ENCODE data around the gene MBP. TPM values are rescaled to one million over a fixed set of nuclear protein-coding genes. Genes with fewer than 3 reads are reported as not detected.

MBP gene
- total and polyA plus RNA-seq, 2 of the 4 experiments (the other 2 are of a cell fraction): 0.72 to 0.90 TPM

DNA sequence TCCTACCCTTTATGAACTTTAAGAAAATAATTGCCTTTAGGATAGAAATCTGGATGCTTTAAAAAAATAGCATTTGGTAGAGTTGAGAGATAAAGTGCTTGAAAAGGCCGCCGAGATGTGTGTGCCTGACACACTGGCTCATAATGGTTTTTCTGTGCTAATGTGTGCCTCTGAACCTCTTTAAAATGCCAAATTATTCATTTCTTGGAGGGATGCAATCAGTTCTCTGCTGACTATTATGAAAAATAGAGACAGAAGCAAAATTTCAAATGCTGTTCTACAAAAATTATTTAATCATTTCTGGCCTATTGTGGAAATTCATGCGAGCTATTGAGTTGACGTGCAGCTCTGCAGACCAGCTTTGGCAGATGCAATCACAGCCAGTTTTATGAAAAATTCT is 18.0 kb upstream of the MBP start:
- no peak overlapping the region for H2BK20ac ChIP-seq (ENCODE audit: low read depth, low read length)
- no peak overlapping the region for H2AK5ac ChIP-seq (ENCODE audit: low read depth, low read length)
- no peak overlapping the region for H3K4me3 ChIP-seq (ENCODE audit: insufficient read depth, low read depth, low read length)
- no peaks in the 10 kb centered on the region for H3K36me3 ChIP-seq (ENCODE audit: control insufficient read depth, insufficient read depth, low read length)
- H2AK9ac ChIP-seq (replicated peaks; ENCODE audit: low read depth, low read length, poor library complexity): no peak overlapping the region
- H3K18ac ChIP-seq (ENCODE audit: low read depth, low read length): no peak overlapping the region
- H4K20me1 ChIP-seq (ENCODE audit: insufficient read depth, low read length): no peaks in the 10 kb centered on the region
- H4K5ac ChIP-seq (ENCODE audit: low read depth, low read length): no peak overlapping the region
- no peak overlapping the region for H2BK15ac ChIP-seq (ENCODE audit: low read depth, low read length)
- no peak for ATAC-seq (ENCODE audit: low read depth)
- no peak overlapping the region for H3K4me2 ChIP-seq (ENCODE audit: low read depth, low read length)
- dilution Hi-C loops (cut with HindIII; ENCODE audit: low sequenced_read_pairs, unreplicated experiment): no loop called here
- DNase-seq: no peak
- H3K14ac ChIP-seq (replicated peaks; ENCODE audit: low read depth, low read length): no peak overlapping the region
- no peak overlapping the region for H3K23ac ChIP-seq (ENCODE audit: low read depth, low read length)
- no peak overlapping the region for H4K8ac ChIP-seq (ENCODE audit: low read depth in 2 of 2, low read length in 2 of 2)
- CTCF ChIA-PET: no interaction called here
- intact Hi-C loops (cut with micrococcal nuclease): no loop called here
- POLR2A ChIA-PET (ENCODE audit: unreplicated experiment): no interaction called here
- no peak overlapping the region for H3K27ac ChIP-seq (ENCODE audit: insufficient read depth, low read length)
- H3K4ac ChIP-seq (ENCODE audit: low read depth, low read length): no peak overlapping the region
- no peaks in the 10 kb centered on the region; the same call in 1 of the 2 replicates for H3K27me3 ChIP-seq (ENCODE audit: control insufficient read depth, insufficient read depth, low read length)
- no peak overlapping the region for H2AFZ ChIP-seq (replicated peaks; ENCODE audit: low read length, poor library complexity)
- H3K9me3 ChIP-seq (ENCODE audit: control insufficient read depth, insufficient read depth, low read length): no peaks in the 10 kb centered on the region
- no peak overlapping the region for H3K56ac ChIP-seq (ENCODE audit: extremely low read depth, insufficient read depth, low read length)
- H3K79me1 ChIP-seq (ENCODE audit: low read depth in 1 of 2, low read length in 2 of 2): no peaks in the 10 kb centered on the region
- no peak overlapping the region for H4K91ac ChIP-seq (ENCODE audit: insufficient read depth, low read depth, low read length)
- no peak overlapping the region for H2BK5ac ChIP-seq (ENCODE audit: low read depth, low read length, poor library complexity, severe bottlenecking)
- TF ChIP-seq BHLHE40 (IDR thresholded peaks at IDR 0.05; ENCODE audit: low read depth, low read length) (no peak), POLR2A (IDR thresholded peaks at IDR 0.05; ENCODE audit: low read depth, low read length) (no peak), MXI1 (IDR thresholded peaks at IDR 0.05; ENCODE audit: borderline replicate concordance, low read depth, low read length) (no peak), CTCF (conservative IDR thresholded peaks at IDR 0.05; ENCODE audit: low read depth, low read length) (no peak), RAD21 (IDR thresholded peaks at IDR 0.05; ENCODE audit: low read length) (no peak), ELK1 (IDR thresholded peaks at IDR 0.05; ENCODE audit: borderline replicate concordance, low read depth, low read length) (no peak), MAZ (IDR thresholded peaks at IDR 0.05; ENCODE audit: borderline replicate concordance, low read depth, low read length) (no peak), MAFK (IDR thresholded peaks at IDR 0.05; ENCODE audit: low read depth, low read length) (no peak), FOS (IDR thresholded peaks at IDR 0.05; ENCODE audit: low read depth, low read length) (no peak), RFX5 (IDR thresholded peaks at IDR 0.05; ENCODE audit: low read depth, low read length) (no peak), NFE2L2 (IDR thresholded peaks at IDR 0.05; ENCODE audit: low read depth, low read length) (no peak), RCOR1 (IDR thresholded peaks at IDR 0.05; ENCODE audit: insufficient replicate concordance, low read length) (no peak), CEBPB (IDR thresholded peaks at IDR 0.05; ENCODE audit: low read depth, low read length) (no peak), CHD1 (IDR thresholded peaks at IDR 0.05; ENCODE audit: low read depth, low read length) (no peak), SMC3 (IDR thresholded peaks at IDR 0.05; ENCODE audit: low read depth, low read length) (no peak)
- TF ChIP-seq, protein P1, sequence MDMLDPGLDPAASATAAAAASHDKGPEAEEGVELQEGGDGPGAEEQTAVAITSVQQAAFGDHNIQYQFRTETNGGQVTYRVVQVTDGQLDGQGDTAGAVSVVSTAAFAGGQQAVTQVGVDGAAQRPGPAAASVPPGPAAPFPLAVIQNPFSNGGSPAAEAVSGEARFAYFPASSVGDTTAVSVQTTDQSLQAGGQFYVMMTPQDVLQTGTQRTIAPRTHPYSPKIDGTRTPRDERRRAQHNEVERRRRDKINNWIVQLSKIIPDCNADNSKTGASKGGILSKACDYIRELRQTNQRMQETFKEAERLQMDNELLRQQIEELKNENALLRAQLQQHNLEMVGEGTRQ (IDR thresholded peaks at IDR 0.05; ENCODE audit: low read depth, low read length): no peak
- H2BK120ac ChIP-seq (ENCODE audit: low read depth, low read length): no peak overlapping the region
- in situ Hi-C loops (cut with MboI; ENCODE audit: low sequenced_read_pairs): no loop called here
- BruUV-seq (replicated peaks): no TSS peak
- 81% methylated on average over 2 of the region's 4 CpGs; no CpG with 5 or more reads in 1 of the 2 experiments for WGBS, 2 experiments (ENCODE audit: extremely low coverage in 2 of 2, insufficient read length in 1 of 2)
- no peaks in the 10 kb centered on the region; the same call in 1 of the 2 replicates for H3K4me1 ChIP-seq (ENCODE audit: control insufficient read depth, insufficient read depth, low read length)
- no peaks in the 10 kb centered on the region for H3K9me1 ChIP-seq (ENCODE audit: insufficient read depth, low read length)
- H3K9ac ChIP-seq (ENCODE audit: low read depth, low read length): no peak overlapping the region

Data from IMR-90 (cell line).